Astrocyte (in vitro differentiated cells and primary cell): ENCODE measurements around the gene CHD6. TPM values are rescaled to one million over a fixed set of nuclear protein-coding genes. Genes with fewer than 3 reads are reported as not detected.

Source experiments
- DNase-seq: peaks from one replicate; pipeline ENCODE4 v3.0.0-alpha.2; 2010; ENCODE audit warnings: low read depth
- FAIRE-seq: peaks from 2 replicates; lab custom pipeline; 2011; peaks lifted over from hg19 to GRCh38; lab: Jason Lieb, UNC
- H2AFZ ChIP-seq: 2 replicates; pipeline ENCODE4 v1.6.0; 2012; ENCODE audit warnings: low read depth, low read length, inconsistent platforms
- H3K27ac ChIP-seq: 2 replicates; pipeline ENCODE4 v1.5.1; 2011; ENCODE audit warnings: low read depth, low read length, inconsistent platforms
- H3K27me3 ChIP-seq: 2 replicates; pipeline ENCODE4 v1.6.0; 2011; ENCODE audit warnings: low read length, inconsistent platforms; ENCODE audit not compliant: insufficient read depth
- H3K36me3 ChIP-seq: 2 replicates; pipeline ENCODE4 v1.5.1; 2011; ENCODE audit warnings: low read length, inconsistent platforms; ENCODE audit not compliant: insufficient read depth
- H3K4me1 ChIP-seq: 2 replicates; pipeline ENCODE4 v1.5.1; 2011; ENCODE audit warnings: low read length, inconsistent platforms; ENCODE audit not compliant: insufficient read depth
- H3K4me2 ChIP-seq: 2 replicates; pipeline ENCODE4 v1.6.0; 2012; ENCODE audit warnings: low read length, inconsistent platforms
- H3K4me3 ChIP-seq: 2 replicates; pipeline ENCODE4 v1.5.1; 2011; ENCODE audit warnings: low read depth, mild to moderate bottlenecking, low read length, inconsistent platforms; ENCODE audit not compliant: insufficient read depth
- H3K79me2 ChIP-seq: 2 replicates; pipeline ENCODE4 v1.6.0; 2012; ENCODE audit warnings: mild to moderate bottlenecking, low read length, inconsistent platforms; ENCODE audit not compliant: insufficient read depth
- H3K9ac ChIP-seq: 2 replicates; pipeline ENCODE4 v1.6.0; 2012; ENCODE audit warnings: mild to moderate bottlenecking, low read length, inconsistent platforms
- H3K9me3 ChIP-seq: 2 replicates; pipeline ENCODE4 v1.5.1; 2012; ENCODE audit warnings: low read depth, mild to moderate bottlenecking, low read length, inconsistent platforms; ENCODE audit not compliant: insufficient read depth
- H4K20me1 ChIP-seq: 2 replicates; pipeline ENCODE4 v1.6.0; 2012; ENCODE audit warnings: low read length, inconsistent platforms; ENCODE audit not compliant: insufficient read depth
- H3K27ac Mint-ChIP-seq: one replicate; pipeline ENCODE4 v1.8.0; 2021; ENCODE audit warnings: mild to moderate bottlenecking, mixed read lengths; ENCODE audit not compliant: unreplicated experiment
- H3K27me3 Mint-ChIP-seq: one replicate; pipeline ENCODE4 v1.8.0; 2021; ENCODE audit warnings: low read depth, mixed read lengths; ENCODE audit not compliant: unreplicated experiment
- H3K36me3 Mint-ChIP-seq: one replicate; pipeline ENCODE4 v1.8.0; 2021; ENCODE audit warnings: low read depth, mixed read lengths; ENCODE audit not compliant: unreplicated experiment
- H3K4me1 Mint-ChIP-seq: one replicate; pipeline ENCODE4 v1.8.0; 2021; ENCODE audit warnings: low read depth, mixed read lengths; ENCODE audit not compliant: unreplicated experiment
- H3K4me3 Mint-ChIP-seq: one replicate; pipeline ENCODE4 v1.8.0; 2021; ENCODE audit warnings: mild to moderate bottlenecking, moderate library complexity, mixed read lengths; ENCODE audit not compliant: unreplicated experiment
- H3K9me3 Mint-ChIP-seq: one replicate; pipeline ENCODE4 v1.8.0; 2021; ENCODE audit warnings: mild to moderate bottlenecking, mixed read lengths; ENCODE audit not compliant: unreplicated experiment
- EZH2 ChIP-seq: IDR thresholded peaks from 2 replicates; pipeline ENCODE4 v1.6.1; 2012; ENCODE audit warnings: mild to moderate bottlenecking, low read length, inconsistent platforms; ENCODE audit not compliant: insufficient read depth
- total RNA-seq: library from RNA; stranded (reverse); gene quantifications from 2 replicates; pipeline ENCODE4 v1.2.1, GENCODE V29; 2021
- TF ChIP-seq, protein P1 (sequence below): IDR thresholded peaks from 2 replicates; pipeline ENCODE4 v1.5.1; 2011; ENCODE audit warnings: low read depth, mild to moderate bottlenecking, inconsistent platforms, low read length, moderate library complexity; ENCODE audit not compliant: insufficient read depth

The CHD6 gene
- total RNA-seq, 1 donor from 2014 or later = 44.7 TPM

DNA sequence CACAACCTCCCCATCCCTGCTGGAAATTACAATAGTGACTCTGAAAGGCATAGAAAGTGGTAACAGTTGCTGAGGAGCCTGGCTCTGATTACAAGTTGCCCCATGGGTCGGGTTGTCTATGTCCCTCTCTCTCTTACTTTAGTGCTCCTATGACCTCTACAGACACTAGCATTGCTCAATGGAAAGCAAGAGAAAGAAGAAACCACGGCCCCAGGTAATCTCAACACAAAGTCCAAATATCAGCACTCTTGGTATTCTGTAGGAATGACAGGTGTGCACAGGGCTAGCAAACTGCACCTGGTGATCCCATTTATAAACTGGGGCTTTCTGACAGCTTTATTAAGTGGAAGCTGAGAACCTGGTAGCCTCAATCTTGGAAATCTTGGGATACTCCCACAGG, 171.2 kb downstream of the CHD6 start:
- H3K9me3 ChIP-seq = no peaks in the 10 kb centered on the region
- H3K4me3 ChIP-seq = no peak overlapping the region
- no peaks in the 10 kb centered on the region for H4K20me1 ChIP-seq
- Mint-ChIP-seq H3K4me1 (no peaks in the 10 kb centered on the region), H3K36me3 (peaks cover 35% of the 10 kb centered on the region), H3K4me3 (no peak overlapping the region), H3K27ac (no peak overlapping the region), H3K27me3 (no peaks in the 10 kb centered on the region), H3K9me3 (no peaks in the 10 kb centered on the region)
- no peak overlapping the region for H2AFZ ChIP-seq
- H3K27ac ChIP-seq = no peak overlapping the region
- no peak overlapping the region for H3K9ac ChIP-seq
- H3K27me3 ChIP-seq = no peaks in the 10 kb centered on the region
- no peak for TF ChIP-seq EZH2
- TF ChIP-seq, protein P1, sequence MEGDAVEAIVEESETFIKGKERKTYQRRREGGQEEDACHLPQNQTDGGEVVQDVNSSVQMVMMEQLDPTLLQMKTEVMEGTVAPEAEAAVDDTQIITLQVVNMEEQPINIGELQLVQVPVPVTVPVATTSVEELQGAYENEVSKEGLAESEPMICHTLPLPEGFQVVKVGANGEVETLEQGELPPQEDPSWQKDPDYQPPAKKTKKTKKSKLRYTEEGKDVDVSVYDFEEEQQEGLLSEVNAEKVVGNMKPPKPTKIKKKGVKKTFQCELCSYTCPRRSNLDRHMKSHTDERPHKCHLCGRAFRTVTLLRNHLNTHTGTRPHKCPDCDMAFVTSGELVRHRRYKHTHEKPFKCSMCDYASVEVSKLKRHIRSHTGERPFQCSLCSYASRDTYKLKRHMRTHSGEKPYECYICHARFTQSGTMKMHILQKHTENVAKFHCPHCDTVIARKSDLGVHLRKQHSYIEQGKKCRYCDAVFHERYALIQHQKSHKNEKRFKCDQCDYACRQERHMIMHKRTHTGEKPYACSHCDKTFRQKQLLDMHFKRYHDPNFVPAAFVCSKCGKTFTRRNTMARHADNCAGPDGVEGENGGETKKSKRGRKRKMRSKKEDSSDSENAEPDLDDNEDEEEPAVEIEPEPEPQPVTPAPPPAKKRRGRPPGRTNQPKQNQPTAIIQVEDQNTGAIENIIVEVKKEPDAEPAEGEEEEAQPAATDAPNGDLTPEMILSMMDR = no peak
- no peak for DNase-seq
- no peak for FAIRE-seq
- H3K79me2 ChIP-seq = no peaks in the 10 kb centered on the region
- H3K4me1 ChIP-seq = no peaks in the 10 kb centered on the region
- H3K36me3 ChIP-seq = peaks cover 25% of the 10 kb centered on the region
- no peak overlapping the region for H3K4me2 ChIP-seq

DNA sequence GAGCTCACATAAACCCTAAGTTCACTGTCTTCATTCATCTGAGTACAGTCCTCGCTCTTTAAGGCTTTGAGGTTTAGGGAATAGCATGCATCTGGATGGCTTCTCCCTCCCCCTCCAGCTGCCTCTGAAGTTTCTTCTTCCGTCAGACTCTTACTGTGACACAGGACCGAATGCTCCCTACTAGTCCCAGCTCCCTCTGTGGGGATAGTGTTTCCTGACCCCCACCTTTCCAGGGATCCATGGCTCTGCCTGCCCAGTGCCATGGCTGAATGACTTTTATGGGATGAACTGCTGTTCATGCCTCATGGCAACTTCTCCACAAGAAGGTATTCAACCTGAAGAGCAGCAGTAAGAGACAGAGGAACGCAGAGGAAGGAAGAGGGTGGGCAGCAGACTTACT, 171.7 kb downstream of the CHD6 start:
- H3K4me1 Mint-ChIP-seq = no peaks in the 10 kb centered on the region
- Histone ChIP-seq H3K27me3 (no peaks in the 10 kb centered on the region), H3K36me3 (peaks cover 23% of the 10 kb centered on the region), H3K4me1 (no peaks in the 10 kb centered on the region), H3K79me2 (no peaks in the 10 kb centered on the region), H3K9me3 (no peaks in the 10 kb centered on the region), H3K9ac (no peak overlapping the region), H2AFZ (no peak overlapping the region), H3K4me3 (no peak overlapping the region), H3K4me2 (no peak overlapping the region), H4K20me1 (no peaks in the 10 kb centered on the region), H3K27ac (no peak overlapping the region)
- no peak overlapping the region for H3K4me3 Mint-ChIP-seq
- H3K27ac Mint-ChIP-seq = no peak overlapping the region
- TF ChIP-seq EZH2 = no peak
- TF ChIP-seq, protein P1 = no peak
- H3K36me3 Mint-ChIP-seq = peaks cover 36% of the 10 kb centered on the region
- H3K27me3 Mint-ChIP-seq = no peaks in the 10 kb centered on the region
- no peak for DNase-seq
- FAIRE-seq = no peak
- H3K9me3 Mint-ChIP-seq = no peaks in the 10 kb centered on the region

DNA sequence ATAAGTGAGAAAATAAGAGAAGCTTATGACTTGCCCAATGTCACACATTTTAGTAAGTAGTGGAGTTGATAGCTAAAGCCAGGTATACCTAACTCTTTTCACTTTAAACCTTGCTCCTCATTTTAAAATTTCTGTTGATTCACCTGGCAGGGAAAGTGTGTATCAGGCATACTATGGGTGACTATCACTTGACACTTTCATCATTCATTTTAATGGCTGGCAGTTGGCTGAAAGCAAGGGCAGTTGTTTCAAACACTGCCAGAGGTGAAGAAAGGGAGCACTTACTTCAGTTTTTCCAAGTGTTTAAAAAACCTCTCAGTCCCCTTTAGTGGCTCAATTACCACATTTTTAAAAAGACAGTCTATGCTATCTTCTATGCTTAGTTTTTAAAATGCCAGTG, 173.4 kb downstream of the CHD6 start:
- no peak overlapping the region for H3K27ac ChIP-seq
- H3K36me3 ChIP-seq = peaks cover 24% of the 10 kb centered on the region
- no peaks in the 10 kb centered on the region for H3K9me3 ChIP-seq
- no peak overlapping the region for H2AFZ ChIP-seq
- H3K4me3 ChIP-seq = no peak overlapping the region
- TF ChIP-seq EZH2 = no peak
- TF ChIP-seq, protein P1 = no peak
- H3K79me2 ChIP-seq = no peaks in the 10 kb centered on the region
- no peaks in the 10 kb centered on the region for H3K4me1 Mint-ChIP-seq
- H3K36me3 Mint-ChIP-seq = peaks cover 30% of the 10 kb centered on the region
- H3K27me3 ChIP-seq = no peaks in the 10 kb centered on the region
- no peaks in the 10 kb centered on the region for H3K4me1 ChIP-seq
- no peaks in the 10 kb centered on the region for H3K27me3 Mint-ChIP-seq
- DNase-seq (no peak), FAIRE-seq (no peak)
- no peaks in the 10 kb centered on the region for H3K9me3 Mint-ChIP-seq
- no peak overlapping the region for H3K27ac Mint-ChIP-seq
- H3K4me2 ChIP-seq = no peak overlapping the region
- H3K9ac ChIP-seq = no peak overlapping the region
- no peak overlapping the region for H3K4me3 Mint-ChIP-seq
- H4K20me1 ChIP-seq = no peaks in the 10 kb centered on the region
